Naive B cell (primary cell): Measurements from ENCODE around the gene NANOGP8. TPM values are rescaled to one million over a fixed set of nuclear protein-coding genes. Genes with fewer than 3 reads are reported as not detected.

Experiments used
- polyA plus RNA-seq, 6 donors: library from polyadenylated mRNA; unstranded; fragments of 300-500 nt; fragmentation: Illumina TruSeq; gene quantifications; one replicate each; pipeline ENCODE4 v1.2.3, GENCODE V29; 2021; ENCODE audit warnings: low read depth in 6 of 6

Gene NANOGP8
- polyA plus RNA-seq, 6 donors from 2014 or later: not detected

Other genes with a start within 250 kb of the NANOGP8 start
- 10 to 100 TPM in 4 of 6 donors, 1 to 10 TPM in 2; 6.3 to 16.6 (median 11.2) TPM for gene AQR, start 115.6 kb downstream of the NANOGP8 start, polyA plus RNA-seq
- 100 to 1,000 TPM in 5 of 6 donors, 10 to 100 TPM in 1; 67.4 to 180 (median 148) TPM for gene ZNF770, start 97.0 kb downstream of the NANOGP8 start, polyA plus RNA-seq